HUDEP-2 (cell line): ENCODE measurements around the gene AKAP1.

Source experiments
- DNase-seq, 76 experiments: peaks; one replicate each; lab custom pipeline; 2025; ENCODE audit not compliant: unreplicated experiment in 76 of 76; lab: John Stamatoyannopoulos, UW

AKAP1 gene

DNA sequence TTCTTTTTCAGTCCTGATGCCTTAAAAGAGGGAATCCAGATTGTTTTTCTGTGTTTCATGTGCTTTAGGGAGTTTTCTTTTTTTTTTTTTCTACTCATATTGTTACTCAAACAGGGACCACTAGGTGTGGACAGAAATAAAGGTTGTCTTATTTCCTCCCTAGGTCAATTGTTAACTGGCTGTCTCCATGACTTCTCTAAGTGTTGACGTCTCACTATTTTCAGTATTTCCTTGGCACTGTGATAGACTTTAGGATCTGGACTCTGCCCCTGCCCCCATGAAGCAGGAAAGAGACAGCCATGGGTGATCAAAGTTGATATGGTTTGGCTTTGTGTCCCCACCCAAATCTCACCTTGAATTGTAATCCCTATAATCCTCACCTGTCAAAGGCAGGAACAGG lies 73.7 kb downstream of the AKAP1 start:
- DNase-seq = no peak

DNA sequence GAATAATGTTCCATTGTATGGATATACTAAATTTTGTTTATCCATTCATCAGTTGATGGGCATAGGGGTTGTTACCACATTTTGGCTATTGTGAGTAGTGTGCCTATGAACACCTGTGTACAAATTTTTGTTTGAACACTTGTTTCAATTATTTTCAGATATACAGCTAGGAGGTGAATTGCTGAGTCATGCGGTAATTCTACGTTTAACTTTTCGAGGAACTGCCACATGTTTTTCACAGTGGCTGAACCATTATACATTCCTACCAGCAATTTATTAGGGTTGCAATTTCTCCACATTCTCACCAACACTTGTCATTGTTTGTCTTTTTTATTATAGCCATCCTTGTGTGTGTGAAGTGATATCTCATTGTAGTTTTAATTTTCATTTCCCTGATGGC lies 75.6 kb downstream of the AKAP1 start:
- no peak for DNase-seq

DNA sequence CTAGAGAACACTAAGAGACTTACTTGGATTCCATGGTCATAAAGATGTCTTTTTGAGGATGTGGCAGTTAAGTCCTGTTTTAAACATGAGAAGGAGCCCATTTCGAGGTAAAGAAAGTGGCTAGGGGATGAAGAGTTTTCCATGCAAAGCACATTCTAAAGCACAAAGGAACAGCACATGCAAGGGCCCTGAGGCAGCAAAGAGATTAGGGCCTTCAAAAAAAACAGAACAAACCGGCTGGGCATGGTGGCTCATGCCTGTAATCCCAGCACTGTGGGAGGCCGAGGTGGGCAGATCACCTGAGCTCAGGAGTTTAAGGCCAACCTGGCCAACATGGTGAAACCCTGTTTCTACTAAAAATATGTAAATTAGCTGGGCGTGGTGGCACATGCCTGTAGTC lies 79.8 kb downstream of the AKAP1 start:
- no peak for DNase-seq

DNA sequence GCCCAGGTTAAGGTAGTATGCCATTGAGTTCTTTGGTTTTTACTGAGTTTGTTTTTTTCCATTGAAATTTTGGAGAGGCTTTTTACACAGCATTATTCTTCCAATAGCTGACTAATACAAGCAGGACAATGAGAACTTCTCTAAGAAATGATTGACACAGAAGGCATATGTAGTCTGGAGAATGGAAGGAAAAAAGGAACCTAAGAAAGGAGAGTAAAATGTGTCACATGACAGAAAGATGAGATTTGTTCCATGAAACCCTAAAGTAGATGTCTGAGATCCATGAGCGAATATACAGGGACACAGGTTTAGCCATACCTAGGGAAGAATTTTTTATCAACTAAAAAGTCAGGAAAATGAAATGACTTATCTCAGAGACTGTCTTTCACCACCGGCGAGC lies 80.7 kb downstream of the AKAP1 start:
- no peak for DNase-seq

DNA sequence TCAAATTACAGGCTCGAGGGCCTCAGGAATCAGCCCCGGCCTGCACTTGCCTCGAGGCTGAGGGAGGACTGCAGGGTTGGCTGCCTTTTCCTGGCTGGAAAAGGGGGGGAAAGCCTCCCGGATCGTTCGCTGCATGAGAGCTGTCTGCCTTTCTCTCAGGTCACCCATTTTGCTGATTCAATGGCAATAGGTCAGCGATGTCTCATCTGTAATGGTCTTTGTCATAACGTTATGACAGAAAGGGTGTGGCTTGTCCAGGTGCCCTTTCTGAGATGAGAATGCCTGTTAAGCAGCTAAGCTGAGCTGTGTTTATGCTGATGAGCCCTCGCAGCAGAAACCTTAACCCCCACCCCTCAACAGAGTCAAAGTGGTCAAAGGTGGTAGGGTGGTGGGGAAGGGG lies 81.8 kb downstream of the AKAP1 start:
- no peak for DNase-seq

DNA sequence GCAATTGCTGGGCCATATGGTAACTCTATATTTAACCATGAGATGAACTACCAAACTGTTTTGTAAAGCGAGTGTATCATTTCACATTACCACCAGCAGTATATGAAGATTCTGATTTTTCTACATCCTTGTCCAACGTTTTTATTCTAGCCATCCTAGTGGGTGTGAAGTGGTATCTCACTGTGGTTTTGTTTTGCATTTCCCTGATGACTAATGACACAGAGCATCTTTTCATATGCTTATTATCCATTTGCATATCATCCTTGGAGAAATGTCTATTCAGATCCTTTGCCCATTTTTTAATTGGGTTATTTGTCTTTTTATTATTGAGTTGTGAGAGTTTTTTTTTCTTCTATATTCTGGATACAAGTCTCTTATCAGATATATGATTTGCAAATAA lies 83.6 kb downstream of the AKAP1 start:
- DNase-seq = no peak

DNA sequence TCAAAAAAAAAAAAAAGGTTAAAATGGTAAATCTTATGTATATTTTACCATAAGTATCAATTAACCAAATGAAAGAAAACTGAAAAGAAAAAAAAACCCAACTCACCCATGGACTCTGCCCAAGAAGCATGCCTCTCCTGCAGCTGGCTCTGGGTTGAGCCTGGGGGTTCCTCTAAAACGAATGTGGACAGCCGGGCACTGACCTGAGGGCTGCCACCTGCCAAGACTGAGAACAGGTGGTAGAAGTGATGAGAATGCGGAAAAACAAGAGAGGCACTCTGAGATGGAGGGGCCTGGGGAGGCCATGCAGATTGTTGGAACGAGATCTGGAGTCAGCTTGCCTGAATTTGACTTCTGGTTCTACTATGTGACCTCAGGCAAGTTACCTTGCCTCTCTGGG lies 85.8 kb downstream of the AKAP1 start:
- DNase-seq = no peak
